Measurements from ENCODE around the gene ESYT2. TPM values are rescaled to one million over a fixed set of nuclear protein-coding genes. Genes with fewer than 3 reads are reported as not detected.

ESYT2 gene
- total RNA-seq, 4 donors from 2014 or later, result 68.3 to 95.8 (median 82.6) TPM

GRCh38 chr7:158858592-158859503 lies 29.5 kb upstream of the ESYT2 start:
- no peaks in the 10 kb centered on the region for H3K27me3 ChIP-seq
- H3K9me3 ChIP-seq, result no peaks in the 10 kb centered on the region
- H3K4me1 ChIP-seq, result peaks cover 23% of the 10 kb centered on the region
- no peaks in the 10 kb centered on the region for H3K36me3 ChIP-seq
- no peak for DNase-seq (ENCODE audit: low spot score in 2 of 2)
- H3K4me3 ChIP-seq, result no peak overlapping the region
- no peak overlapping the region for H3K27ac ChIP-seq
- WGBS, result 59% methylated on average over 5 of the region's 5 CpGs
- no peak for TF ChIP-seq POLR2AphosphoS5 (IDR thresholded peaks at IDR 0.05)
- TF ChIP-seq POLR2A (IDR thresholded peaks at IDR 0.05), result no peak
- TF ChIP-seq, protein P1, sequence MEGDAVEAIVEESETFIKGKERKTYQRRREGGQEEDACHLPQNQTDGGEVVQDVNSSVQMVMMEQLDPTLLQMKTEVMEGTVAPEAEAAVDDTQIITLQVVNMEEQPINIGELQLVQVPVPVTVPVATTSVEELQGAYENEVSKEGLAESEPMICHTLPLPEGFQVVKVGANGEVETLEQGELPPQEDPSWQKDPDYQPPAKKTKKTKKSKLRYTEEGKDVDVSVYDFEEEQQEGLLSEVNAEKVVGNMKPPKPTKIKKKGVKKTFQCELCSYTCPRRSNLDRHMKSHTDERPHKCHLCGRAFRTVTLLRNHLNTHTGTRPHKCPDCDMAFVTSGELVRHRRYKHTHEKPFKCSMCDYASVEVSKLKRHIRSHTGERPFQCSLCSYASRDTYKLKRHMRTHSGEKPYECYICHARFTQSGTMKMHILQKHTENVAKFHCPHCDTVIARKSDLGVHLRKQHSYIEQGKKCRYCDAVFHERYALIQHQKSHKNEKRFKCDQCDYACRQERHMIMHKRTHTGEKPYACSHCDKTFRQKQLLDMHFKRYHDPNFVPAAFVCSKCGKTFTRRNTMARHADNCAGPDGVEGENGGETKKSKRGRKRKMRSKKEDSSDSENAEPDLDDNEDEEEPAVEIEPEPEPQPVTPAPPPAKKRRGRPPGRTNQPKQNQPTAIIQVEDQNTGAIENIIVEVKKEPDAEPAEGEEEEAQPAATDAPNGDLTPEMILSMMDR (IDR thresholded peaks at IDR 0.05), result no peak
- no peak for TF ChIP-seq EP300 (IDR thresholded peaks at IDR 0.05)

DNA sequence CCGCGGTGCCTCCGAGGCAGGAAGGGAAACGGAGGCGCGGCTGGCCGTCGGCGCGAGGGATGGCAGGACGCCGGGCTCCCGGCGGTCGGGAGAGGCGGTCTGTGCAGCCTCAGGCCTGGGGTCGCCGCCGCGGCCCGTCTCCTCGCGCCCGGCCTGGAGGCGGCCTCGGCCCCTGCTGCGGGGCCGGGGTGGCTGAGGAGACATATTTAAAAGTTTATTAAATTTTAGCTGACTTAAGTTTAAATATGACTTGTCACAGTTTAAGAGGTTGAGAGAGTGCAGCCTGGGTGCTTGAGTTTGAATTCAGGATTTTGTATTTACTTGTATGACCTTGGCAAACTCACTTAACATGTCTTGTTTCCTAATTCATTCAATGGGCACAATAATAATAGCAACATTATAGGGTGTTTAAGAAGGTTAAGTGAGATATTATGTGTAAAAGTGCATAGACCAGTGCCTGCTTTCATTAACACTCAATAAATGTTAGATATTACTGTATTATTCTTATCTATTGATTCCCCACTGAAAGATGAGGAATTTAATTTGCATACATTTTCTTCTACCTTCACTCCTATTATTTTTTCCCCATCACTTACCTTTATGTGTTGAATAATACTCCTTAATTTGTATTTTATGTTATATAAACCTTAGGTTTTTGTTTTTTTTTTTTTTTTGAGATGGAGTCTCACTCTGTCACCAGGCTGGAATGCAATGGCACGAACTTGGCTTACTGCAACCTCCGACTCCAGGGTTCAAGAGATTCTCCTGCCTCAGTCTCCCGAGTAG lies 27.8 kb upstream of the ESYT2 start:
- WGBS, result 5% methylated on average over 31 of the region's 31 CpGs
- no peak for DNase-seq (ENCODE audit: low spot score in 2 of 2)

DNA sequence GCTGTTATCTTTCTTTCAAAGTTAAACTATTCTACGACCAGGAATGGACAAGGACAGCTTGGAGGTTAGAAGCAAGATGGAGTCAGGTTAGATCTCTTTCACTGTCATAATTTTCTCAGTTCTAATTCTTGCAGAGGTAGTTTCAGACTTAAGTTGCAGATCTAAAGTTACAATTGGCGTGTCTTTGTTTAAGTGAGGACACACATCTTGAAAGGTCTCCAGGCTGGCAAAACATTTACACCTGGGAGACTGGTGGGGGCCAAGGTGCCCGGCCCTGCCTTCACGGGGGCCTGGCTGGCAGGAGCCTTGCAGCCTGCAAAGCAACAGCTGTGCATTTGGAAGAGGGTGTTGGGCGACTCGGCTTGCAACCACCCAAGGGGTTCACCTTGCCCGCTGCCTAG lies 25.4 kb upstream of the ESYT2 start:
- Histone ChIP-seq H3K9me3 (no peaks in the 10 kb centered on the region), H3K27me3 (no peaks in the 10 kb centered on the region), H3K4me1 (peaks cover 20% of the 10 kb centered on the region), H3K36me3 (no peaks in the 10 kb centered on the region), H3K27ac (no peak overlapping the region), H3K4me3 (no peak overlapping the region)
- no peak for DNase-seq (ENCODE audit: low spot score in 2 of 2)
- TF ChIP-seq, protein P1 (IDR thresholded peaks at IDR 0.05), result no peak
- TF ChIP-seq POLR2AphosphoS5 (IDR thresholded peaks at IDR 0.05), result no peak
- no peak for TF ChIP-seq POLR2A (IDR thresholded peaks at IDR 0.05)
- no peak for TF ChIP-seq EP300 (IDR thresholded peaks at IDR 0.05)
- WGBS, result 88% methylated on average over 7 of the region's 7 CpGs

More for the DNA sequence above, 27.8 kb upstream of the ESYT2 start:
- Histone ChIP-seq H3K36me3 (no peaks in the 10 kb centered on the region), H3K27ac (peak overlapping the region; percentile 82), H3K4me1 (peaks cover 20% of the 10 kb centered on the region), H3K4me3 (peak overlapping the region; percentile 83), H3K9me3 (no peaks in the 10 kb centered on the region), H3K27me3 (no peaks in the 10 kb centered on the region)
- TF ChIP-seq POLR2AphosphoS5 (IDR thresholded peaks at IDR 0.05) (no peak), POLR2A (IDR thresholded peaks at IDR 0.05) (no peak), EP300 (IDR thresholded peaks at IDR 0.05) (no peak)
- TF ChIP-seq, protein P1 (IDR thresholded peaks at IDR 0.05), result no peak

- H3K4me3 ChIP-seq, result no peak overlapping the region
- no peaks in the 10 kb centered on the region for H3K4me1 ChIP-seq
- 57% methylated on average over 5 of the region's 5 CpGs for WGBS
- no peak overlapping the region for H3K27ac ChIP-seq
- no peaks in the 10 kb centered on the region for H3K9me3 ChIP-seq
- TF ChIP-seq EP300 (IDR thresholded peaks at IDR 0.05) (no peak), POLR2AphosphoS5 (IDR thresholded peaks at IDR 0.05) (no peak), POLR2A (IDR thresholded peaks at IDR 0.05) (no peak)
- TF ChIP-seq, protein P1 (IDR thresholded peaks at IDR 0.05), result no peak
- no peaks in the 10 kb centered on the region for H3K27me3 ChIP-seq
- no peak for DNase-seq (ENCODE audit: low spot score in 2 of 2)
- no peaks in the 10 kb centered on the region for H3K36me3 ChIP-seq
These were observed 21.3 kb upstream of the ESYT2 start for GRCh38 chr7:158850545-158851102.
